ENCODE results near the gene SMTN. TPM values are rescaled to one million over a fixed set of nuclear protein-coding genes. Genes with fewer than 3 reads are reported as not detected.
A peak's percentile ranks its signal among the peaks of the same experiment; 100 is the strongest.
"Not testable (repeated sequence)": the region's sequence is repeated elsewhere in the genome, so short reads cannot be mapped to it uniquely, and the experiment has no call there.

SMTN gene
- total and polyA plus RNA-seq, 9 of the 15 experiments (the other 6 are each of a cell fraction or from before 2014, with no cell fraction given) = 2.5 to 41.1 (median 16.1) TPM

GRCh38 chr22:31075961-31076360 is 5.2 kb upstream of the SMTN start:
- no peak for DNase-seq (ENCODE audit: extremely low read depth in 1 of 4, low spot score in 3 of 4)
- no peak overlapping the region for H3K4me2 ChIP-seq (ENCODE audit: insufficient read depth, low read length)
- no peak for ATAC-seq
- no TSS peak for BruUV-seq (replicated peaks)
- FAIRE-seq = no peak
- in situ Hi-C loops (cut with MboI) = no loop called here
- no peak overlapping the region for H2AFZ ChIP-seq (ENCODE audit: low read depth, low read length)
- no peak overlapping the region for H3K27ac ChIP-seq (ENCODE audit: extremely low read depth, low read depth, low read length)
- CTCF ChIA-PET (ENCODE audit: low intra/inter-chr PET ratio) = no interaction called here
- no peaks in the 10 kb centered on the region for H3K9me3 ChIP-seq (replicated peaks; ENCODE audit: control insufficient read depth, insufficient read depth, low read depth, low read length)
- H3K79me2 ChIP-seq (ENCODE audit: control insufficient read depth, insufficient read depth, low read length) = no peaks in the 10 kb centered on the region
- H3K9me1 ChIP-seq (ENCODE audit: control insufficient read depth, insufficient read depth, low read length) = no peaks in the 10 kb centered on the region
- H3K4me3 ChIP-seq = no peak overlapping the region
- peaks cover 3 to 6% of the 10 kb centered on the region in 2 experiments; a peak in 3 of 5 replicates for H3K4me1 ChIP-seq (replicated peaks in 1 of 2; ENCODE audit: control insufficient read depth in 2 of 2, insufficient read depth in 2 of 2, low read length in 2 of 2)
- 90% methylated on average over 6 of the region's 15 CpGs for WGBS (ENCODE audit: insufficient coverage, low coverage, missing lambda C conversion rate)
- TF ChIP-seq ZNF316 (IDR thresholded peaks at IDR 0.05) (peak; percentile 26; the same call in 1 of the 2 replicates), ZNF444 (CRISPR knock-in tag; IDR thresholded peaks at IDR 0.05) (no peak)
- no peaks in the 10 kb centered on the region for H3K36me3 ChIP-seq (ENCODE audit: control insufficient read depth, insufficient read depth, low read length)
- 0 out of 4 replicates have a peak overlapping the region, but pooled peaks of 1 of the 2 experiments have one; percentile 17 for H3K9ac ChIP-seq (ENCODE audit: insufficient read depth in 1 of 2, low read depth in 2 of 2, low read length in 2 of 2)
- POLR2A ChIA-PET = no interaction called here
- intact Hi-C loops (cut with micrococcal nuclease) = no loop called here
- H3K27me3 ChIP-seq (ENCODE audit: control insufficient read depth in 2 of 2, insufficient read depth in 2 of 2, low read length in 2 of 2) = no peaks in the 10 kb centered on the region
- H4K20me1 ChIP-seq (replicated peaks; ENCODE audit: control insufficient read depth, insufficient read depth, low read length) = no peaks in the 10 kb centered on the region

GRCh38 chr22:31077681-31078080 is 3.4 kb upstream of the SMTN start:
- no peak overlapping the region for H3K4me3 ChIP-seq
- H3K4me1 ChIP-seq (replicated peaks in 1 of 2; ENCODE audit: control insufficient read depth in 2 of 2, insufficient read depth in 2 of 2, low read length in 2 of 2) = peaks cover 10 to 22% of the 10 kb centered on the region in 2 experiments; a peak in 4 of 5 replicates
- no TSS peak for BruUV-seq (replicated peaks)
- TF ChIP-seq KLF1 (tag; IDR thresholded peaks at IDR 0.05) (no peak), ZNF253 (CRISPR knock-in tag; conservative IDR thresholded peaks at IDR 0.05) (no peak), ZNF280B (CRISPR knock-in tag; IDR thresholded peaks at IDR 0.05) (no peak)
- FAIRE-seq (no peak), ATAC-seq (no peak), DNase-seq (ENCODE audit: extremely low read depth in 1 of 4, low spot score in 3 of 4) (no peak)
- WGBS (ENCODE audit: insufficient coverage, low coverage, missing lambda C conversion rate) = 80% methylated on average over 5 of the region's 6 CpGs
- H3K4me2 ChIP-seq (ENCODE audit: insufficient read depth, low read length) = no peak overlapping the region
- H3K9me1 ChIP-seq (ENCODE audit: control insufficient read depth, insufficient read depth, low read length) = no peaks in the 10 kb centered on the region
- H3K27me3 ChIP-seq (ENCODE audit: control insufficient read depth in 2 of 2, insufficient read depth in 2 of 2, low read length in 2 of 2) = no peaks in the 10 kb centered on the region
- no peak overlapping the region for H3K27ac ChIP-seq (ENCODE audit: extremely low read depth, low read depth, low read length)
- intact Hi-C loops (cut with micrococcal nuclease) = no loop called here
- no peaks in the 10 kb centered on the region for H4K20me1 ChIP-seq (replicated peaks; ENCODE audit: control insufficient read depth, insufficient read depth, low read length)
- H2AFZ ChIP-seq (ENCODE audit: low read depth, low read length) = no peak overlapping the region
- no peak overlapping the region for H3K9ac ChIP-seq (ENCODE audit: insufficient read depth in 1 of 2, low read depth in 2 of 2, low read length in 2 of 2)
- no peaks in the 10 kb centered on the region for H3K9me3 ChIP-seq (replicated peaks; ENCODE audit: control insufficient read depth, insufficient read depth, low read depth, low read length)
- ChIA-PET CTCF (ENCODE audit: low intra/inter-chr PET ratio) (no interaction called here), POLR2A (interaction anchor here (1.0 kb wide), 1 partner anchor 14 kb away, joined by 3 read pairs; no protein-coding TSS in a partner anchor)
- H3K79me2 ChIP-seq (ENCODE audit: control insufficient read depth, insufficient read depth, low read length) = peaks cover 2% of the 10 kb centered on the region; the same call in 1 of the 3 replicates
- H3K36me3 ChIP-seq (ENCODE audit: control insufficient read depth, insufficient read depth, low read length) = no peaks in the 10 kb centered on the region
- in situ Hi-C loops (cut with MboI) = no loop called here

GRCh38 chr22:31078389-31078788 is 2.7 kb upstream of the SMTN start:
- FAIRE-seq; H3K79me2 ChIP-seq (ENCODE audit: control insufficient read depth, insufficient read depth, low read length); H4K20me1 ChIP-seq (replicated peaks; ENCODE audit: control insufficient read depth, insufficient read depth, low read length); in situ Hi-C loops (cut with MboI); H3K4me3 ChIP-seq; ATAC-seq; H3K9me1 ChIP-seq (ENCODE audit: control insufficient read depth, insufficient read depth, low read length); intact Hi-C loops (cut with micrococcal nuclease); H3K36me3 ChIP-seq (ENCODE audit: control insufficient read depth, insufficient read depth, low read length); H3K4me2 ChIP-seq (ENCODE audit: insufficient read depth, low read length); DNase-seq (ENCODE audit: extremely low read depth in 1 of 4, low spot score in 3 of 4); BruUV-seq (replicated peaks); H3K9me3 ChIP-seq (replicated peaks; ENCODE audit: control insufficient read depth, insufficient read depth, low read depth, low read length); H3K9ac ChIP-seq (ENCODE audit: insufficient read depth in 1 of 2, low read depth in 2 of 2, low read length in 2 of 2); H2AFZ ChIP-seq (ENCODE audit: low read depth, low read length); H3K27me3 ChIP-seq (ENCODE audit: control insufficient read depth in 2 of 2, insufficient read depth in 2 of 2, low read length in 2 of 2); CTCF ChIA-PET (ENCODE audit: low intra/inter-chr PET ratio); H3K27ac ChIP-seq (ENCODE audit: extremely low read depth, low read depth, low read length): not testable (repeated sequence)
- peaks cover 12 to 29% of the 10 kb centered on the region in 2 experiments; a peak in 4 of 5 replicates for H3K4me1 ChIP-seq (replicated peaks in 1 of 2; ENCODE audit: control insufficient read depth in 2 of 2, insufficient read depth in 2 of 2, low read length in 2 of 2)
- 92% methylated on average over 2 of the region's 2 CpGs for WGBS (ENCODE audit: insufficient coverage, low coverage, missing lambda C conversion rate)
- POLR2A ChIA-PET = interaction anchor here (0.5 to 1.0 kb wide), 2 partner anchors 14 to 57 kb away, joined by 3 read pairs; no protein-coding TSS in a partner anchor

Data from K562 (cell line).